GM12873 (cell line): ENCODE measurements around the gene PTPRC.
A peak's percentile ranks its signal among the peaks of the same experiment; 100 is the strongest.

Source experiments
- TF ChIP-seq, protein P1 (sequence below): IDR thresholded peaks from 2 replicates; pipeline ENCODE4 v1.5.1; 2012; ENCODE audit warnings: low read depth, mild to moderate bottlenecking, moderate library complexity, low read length, control low read depth; ENCODE audit not compliant: insufficient read depth; ENCODE audit errors: missing control alignments

PTPRC gene

DNA sequence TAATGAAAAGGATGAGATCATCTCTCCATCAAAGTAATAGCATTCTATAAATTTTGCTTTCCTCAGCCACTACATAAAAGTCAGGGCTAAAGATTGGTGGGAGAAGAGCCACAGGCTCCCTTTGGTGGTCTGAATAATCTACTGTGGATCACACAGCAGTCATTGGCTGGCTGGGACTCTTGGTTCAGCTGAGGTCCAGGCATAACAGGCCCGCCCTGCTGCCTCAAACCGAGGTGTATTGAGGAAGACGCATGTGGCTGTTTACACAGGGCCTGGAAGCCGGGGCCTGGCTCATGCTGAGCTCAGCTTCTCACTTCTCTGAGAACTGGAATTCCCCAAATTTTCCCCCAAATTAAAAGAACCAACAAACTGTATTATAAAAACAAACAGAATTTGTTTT is 139.2 kb downstream of the PTPRC start:
- TF ChIP-seq, protein P1, sequence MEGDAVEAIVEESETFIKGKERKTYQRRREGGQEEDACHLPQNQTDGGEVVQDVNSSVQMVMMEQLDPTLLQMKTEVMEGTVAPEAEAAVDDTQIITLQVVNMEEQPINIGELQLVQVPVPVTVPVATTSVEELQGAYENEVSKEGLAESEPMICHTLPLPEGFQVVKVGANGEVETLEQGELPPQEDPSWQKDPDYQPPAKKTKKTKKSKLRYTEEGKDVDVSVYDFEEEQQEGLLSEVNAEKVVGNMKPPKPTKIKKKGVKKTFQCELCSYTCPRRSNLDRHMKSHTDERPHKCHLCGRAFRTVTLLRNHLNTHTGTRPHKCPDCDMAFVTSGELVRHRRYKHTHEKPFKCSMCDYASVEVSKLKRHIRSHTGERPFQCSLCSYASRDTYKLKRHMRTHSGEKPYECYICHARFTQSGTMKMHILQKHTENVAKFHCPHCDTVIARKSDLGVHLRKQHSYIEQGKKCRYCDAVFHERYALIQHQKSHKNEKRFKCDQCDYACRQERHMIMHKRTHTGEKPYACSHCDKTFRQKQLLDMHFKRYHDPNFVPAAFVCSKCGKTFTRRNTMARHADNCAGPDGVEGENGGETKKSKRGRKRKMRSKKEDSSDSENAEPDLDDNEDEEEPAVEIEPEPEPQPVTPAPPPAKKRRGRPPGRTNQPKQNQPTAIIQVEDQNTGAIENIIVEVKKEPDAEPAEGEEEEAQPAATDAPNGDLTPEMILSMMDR, result no peak

DNA sequence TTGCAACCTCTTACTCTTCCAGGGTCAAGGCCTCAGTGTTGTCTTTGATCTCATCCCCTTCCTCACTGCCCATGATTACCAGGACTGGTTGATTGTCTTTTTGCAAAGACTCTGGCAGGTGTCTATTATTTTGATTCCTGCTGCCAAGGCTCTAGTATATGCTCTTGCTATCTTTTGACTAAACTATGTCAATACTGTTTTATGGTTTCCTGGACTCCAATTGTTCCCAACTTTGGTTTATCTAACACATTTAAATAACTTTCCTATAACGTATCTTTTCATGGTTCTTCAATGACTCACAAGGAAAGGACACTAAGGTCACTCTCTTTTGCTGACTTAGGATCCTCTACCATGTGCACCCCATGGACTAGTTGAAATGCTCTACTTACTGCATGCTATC is 141.5 kb downstream of the PTPRC start:
- TF ChIP-seq, protein P1, result no peak

DNA sequence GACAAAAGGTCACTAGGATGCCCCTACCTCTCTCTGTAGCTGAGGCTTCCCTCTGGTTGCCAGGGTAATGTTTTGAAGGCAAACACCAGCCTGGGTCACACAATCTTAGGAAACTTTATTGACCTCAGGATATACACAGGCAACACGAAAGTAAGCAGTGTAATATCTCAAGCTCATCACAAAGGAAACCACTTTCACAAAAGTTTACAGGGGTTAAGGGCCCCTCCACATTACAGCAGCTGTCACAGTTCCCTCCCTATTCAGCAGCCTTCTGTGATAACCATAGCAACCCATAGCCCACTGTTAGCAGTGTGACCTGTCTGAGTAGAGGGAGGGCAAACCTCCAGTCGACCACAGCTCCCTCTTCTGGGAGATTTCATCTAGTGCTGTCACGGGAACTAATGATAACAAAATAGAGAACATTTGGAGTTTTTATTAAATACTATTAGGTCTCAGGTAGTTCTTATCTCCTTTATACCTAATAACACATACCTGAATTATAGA is 149.8 kb downstream of the PTPRC start:
- TF ChIP-seq, protein P1, result peak; percentile 35

DNA sequence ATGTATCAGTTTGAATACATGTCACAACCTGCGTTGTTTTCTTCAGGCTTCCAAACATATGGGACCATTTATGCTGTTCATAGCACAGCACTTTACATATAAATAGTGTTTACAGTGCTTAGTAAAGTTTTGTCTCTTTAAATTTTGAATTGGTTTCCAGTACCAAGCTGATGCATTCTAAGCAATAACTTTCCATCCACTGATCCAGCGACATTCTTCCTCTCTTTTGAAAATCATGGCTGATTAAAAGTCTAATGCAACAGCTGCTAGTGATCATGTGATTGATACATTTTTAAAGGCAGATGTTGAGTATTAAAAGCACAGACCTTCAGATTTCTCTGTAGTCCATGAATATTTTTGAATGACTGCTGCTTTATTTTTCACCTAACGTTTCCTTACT is 154.9 kb downstream of the PTPRC start:
- TF ChIP-seq, protein P1, result no peak

DNA sequence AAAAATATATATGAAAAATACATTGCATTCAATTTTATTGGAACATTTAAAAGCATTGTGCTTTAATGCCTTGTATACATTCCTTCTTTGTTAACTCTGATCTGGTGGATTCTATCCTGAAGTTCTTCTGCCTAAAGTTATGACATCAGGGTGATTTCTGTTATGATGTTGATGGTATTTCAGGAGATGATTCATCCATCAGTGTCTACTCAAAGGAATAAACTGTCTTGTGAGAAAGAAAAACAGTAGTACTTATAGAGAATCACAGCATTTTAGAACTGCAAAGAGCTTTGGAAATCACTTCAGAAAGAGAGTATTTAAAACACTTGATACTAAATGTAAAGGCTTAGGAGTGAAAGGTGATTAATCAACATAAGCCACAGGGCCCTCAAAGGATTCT is 155.7 kb downstream of the PTPRC start:
- TF ChIP-seq, protein P1, result no peak

DNA sequence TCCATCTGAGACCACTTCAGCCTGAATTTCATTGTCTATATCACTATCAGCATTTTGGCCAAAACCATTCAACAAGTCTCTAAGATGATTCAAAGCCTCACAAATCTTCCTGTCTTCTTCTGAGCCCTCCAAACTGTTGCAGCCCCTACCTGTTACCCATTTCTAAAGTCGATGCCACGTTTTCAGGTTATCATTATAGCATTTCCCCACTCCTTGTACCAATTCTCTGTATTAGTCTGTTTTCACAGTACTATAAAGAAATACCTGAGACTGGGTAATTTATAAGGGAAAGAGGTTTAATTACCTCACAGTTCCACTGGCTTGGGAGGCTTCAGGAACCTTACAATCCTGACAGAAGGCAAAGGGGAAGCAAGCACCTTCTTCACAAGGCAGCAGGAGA is 158.8 kb downstream of the PTPRC start:
- TF ChIP-seq, protein P1, result no peak

DNA sequence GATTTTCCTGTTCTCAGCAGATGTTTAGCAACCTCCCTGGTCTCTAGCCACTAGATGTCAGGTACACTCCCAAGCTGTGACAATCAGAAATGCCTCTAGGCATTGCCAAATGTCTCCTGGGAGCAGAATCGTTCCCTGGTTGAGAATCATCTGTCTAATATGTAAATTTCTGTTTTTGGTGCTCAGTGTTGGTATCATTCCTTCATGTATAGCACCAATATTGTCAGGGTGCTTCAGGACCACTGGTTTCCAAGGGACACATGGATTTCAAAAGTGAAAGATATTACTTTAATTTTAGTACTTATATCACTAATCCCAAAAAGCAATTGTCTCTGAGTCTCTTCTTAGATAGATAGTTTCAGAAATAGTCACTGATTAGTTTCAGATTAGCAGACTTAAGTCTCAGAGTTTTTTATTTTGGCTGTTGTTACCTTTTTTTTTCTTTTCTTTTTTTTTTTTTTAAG is 160.1 kb downstream of the PTPRC start:
- TF ChIP-seq, protein P1, result no peak
